NOMO-1 (cell line): ENCODE results near the gene PDIA6.
A peak's percentile ranks its signal among the peaks of the same experiment; 100 is the strongest.

Source experiments
- DNase-seq, 2 experiments: peaks; one replicate each; lab custom pipeline; 2025; ENCODE audit not compliant: unreplicated experiment in 2 of 2; lab: John Stamatoyannopoulos, UW

The PDIA6 gene

DNA sequence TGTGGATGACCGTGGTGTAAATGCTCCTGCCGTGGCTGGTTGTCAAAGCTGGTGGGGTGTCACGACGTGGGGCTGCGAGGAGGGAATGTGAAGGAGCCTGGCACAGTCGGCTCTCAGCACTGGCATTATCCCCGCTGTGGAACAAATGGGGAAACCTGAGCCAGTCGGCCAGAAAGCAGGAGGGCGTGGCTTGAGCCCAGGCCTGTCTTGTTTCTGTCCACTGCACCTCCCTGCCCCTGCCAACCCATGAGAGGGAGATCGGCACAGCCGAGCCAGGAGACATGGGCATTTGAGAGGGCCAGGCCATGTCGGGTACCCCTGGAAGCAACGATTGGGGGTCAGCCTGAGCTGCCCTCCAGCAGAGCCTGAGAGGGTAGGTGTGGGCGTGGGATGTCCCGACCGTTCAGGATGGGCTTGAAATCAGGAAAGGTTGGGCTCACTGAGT is 44.5 kb downstream of the PDIA6 start:
- DNase-seq = no peak

DNA sequence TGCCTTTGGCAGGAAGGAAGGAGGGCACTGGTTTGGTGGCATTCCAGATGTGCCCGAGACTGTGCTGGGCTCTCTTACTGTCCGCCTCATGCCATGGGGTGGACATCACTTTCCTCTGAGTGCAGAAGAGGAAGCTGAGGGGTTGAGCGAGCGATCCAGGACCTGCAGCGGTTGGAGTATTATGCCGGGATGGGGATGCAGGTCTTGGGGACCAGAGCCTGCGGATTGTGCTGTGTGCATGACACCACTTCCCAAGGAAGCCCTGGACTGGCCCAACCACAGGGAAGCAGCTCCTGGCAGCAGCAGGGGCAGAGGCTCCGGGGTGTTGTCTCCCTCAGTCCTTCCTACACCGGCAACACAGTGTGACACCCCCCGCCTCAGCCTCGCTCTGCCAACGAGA is 46.7 kb downstream of the PDIA6 start:
- no peak for DNase-seq

DNA sequence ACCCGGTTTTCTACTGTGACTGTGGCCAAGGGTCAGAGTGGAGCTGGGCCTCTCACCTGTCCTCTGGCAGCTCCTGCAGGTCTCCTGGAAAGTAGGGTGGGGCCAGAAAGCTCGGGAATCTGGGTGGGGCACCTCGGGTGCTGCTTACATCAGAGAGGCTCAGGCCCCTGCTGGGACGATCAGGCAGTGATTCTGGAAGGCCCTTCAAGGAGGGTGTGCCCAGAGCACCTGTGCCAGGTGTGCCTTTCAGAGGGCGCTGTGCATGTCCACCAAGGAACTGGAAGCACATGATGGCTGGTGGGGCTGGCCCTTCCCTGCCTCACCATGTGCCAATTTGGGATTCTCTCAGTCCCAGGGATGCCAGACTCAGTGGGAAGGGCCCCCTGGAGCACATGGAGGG is 47.1 kb downstream of the PDIA6 start:
- DNase-seq = no peak

GRCh38 chr2:10764896-10765295 is 47.7 kb downstream of the PDIA6 start:
- DNase-seq = no peak

DNA sequence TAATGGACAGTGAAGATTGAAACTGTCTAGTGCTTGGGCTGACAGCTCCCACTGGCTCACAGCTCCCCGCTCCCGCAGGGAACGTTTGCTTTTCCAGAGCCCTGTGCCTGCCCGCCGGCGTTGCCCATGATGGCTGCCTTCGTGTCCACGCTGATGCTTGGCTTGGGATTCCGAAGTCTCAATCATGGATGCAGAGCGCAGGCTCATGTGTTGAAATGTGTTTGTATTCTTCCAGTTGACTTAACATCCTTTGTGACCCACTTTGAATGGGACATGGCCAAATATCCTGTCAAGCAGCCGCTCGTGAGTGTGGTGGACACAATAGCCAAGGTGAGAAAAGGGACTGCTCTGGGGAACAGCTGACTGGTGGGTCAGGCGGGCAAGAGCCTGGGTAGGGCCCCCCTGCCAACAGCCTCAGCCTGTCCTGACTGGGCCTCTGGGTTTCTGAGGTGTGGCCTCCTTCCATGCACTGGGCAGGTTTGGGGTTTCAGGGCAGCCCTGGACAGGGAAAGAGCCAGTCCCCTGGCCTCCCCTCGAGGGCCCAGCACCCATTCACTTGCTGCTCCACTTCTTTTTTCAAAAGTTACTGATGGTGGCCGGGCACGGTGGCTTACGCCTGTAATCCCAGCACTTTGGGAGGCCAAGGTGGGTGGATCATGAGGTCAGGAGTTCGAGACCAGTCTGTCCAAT is 48.3 kb downstream of the PDIA6 start:
- no peak for DNase-seq

DNA sequence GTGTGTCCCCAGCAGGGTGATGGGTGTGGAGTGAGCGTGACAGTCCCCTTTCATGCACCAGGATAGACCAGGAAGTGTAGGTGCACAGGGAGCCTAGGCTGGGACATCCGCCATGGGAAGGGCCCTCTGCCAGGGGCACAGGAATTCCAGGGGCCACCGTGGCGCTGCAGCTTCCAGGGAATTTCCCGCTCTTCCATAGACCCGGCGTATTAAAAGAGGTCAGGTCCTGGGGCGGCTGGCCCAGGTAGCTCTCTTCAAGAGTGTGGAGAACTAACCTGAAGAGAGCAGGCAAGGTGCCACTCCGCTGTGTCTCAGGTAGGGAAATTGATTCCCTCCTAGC is 49.2 kb downstream of the PDIA6 start:
- no peak for DNase-seq

DNA sequence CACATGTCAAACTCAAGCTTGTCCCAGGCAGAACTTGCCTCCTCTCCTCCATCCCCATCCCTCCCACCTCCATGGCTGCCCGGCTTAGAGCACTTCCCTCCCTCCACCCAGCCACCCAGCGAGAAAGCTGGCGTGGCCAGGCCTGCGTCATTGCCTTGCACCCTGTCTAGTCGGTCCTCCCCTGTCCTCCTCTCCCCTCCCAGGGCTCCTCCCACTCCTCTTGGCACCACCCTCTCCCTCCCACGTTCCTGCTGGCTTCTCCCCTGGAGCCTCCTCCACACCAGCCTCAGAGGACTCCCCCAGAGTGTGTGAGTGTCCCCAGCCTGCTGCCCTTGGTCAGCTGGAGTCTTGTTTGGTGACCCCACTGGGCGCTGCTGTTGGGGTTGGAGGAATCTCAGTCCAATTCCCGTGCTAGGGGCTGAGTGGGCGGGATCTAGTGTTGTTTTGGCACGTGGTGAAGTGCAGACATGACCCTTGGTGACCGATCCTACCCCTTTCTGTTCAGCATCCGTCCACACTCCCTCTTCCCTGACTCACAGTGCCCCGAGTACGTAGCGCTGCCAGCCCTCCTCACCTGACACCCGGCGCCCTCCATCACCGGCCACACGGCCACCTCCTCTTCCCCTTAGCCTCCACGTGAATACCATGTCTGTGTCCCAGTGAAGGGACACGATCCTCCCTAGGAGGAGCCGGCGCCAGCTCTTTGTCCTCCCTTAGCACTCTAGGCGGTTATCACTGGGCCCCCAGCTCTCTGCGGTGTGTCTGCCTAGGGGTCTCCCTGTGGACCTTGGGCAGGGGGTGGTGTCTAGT is 49.7 kb downstream of the PDIA6 start:
- DNase-seq = no peak

GRCh38 chr2:10761591-10761990 is 51.0 kb downstream of the PDIA6 start:
- DNase-seq = no peak

- no peak for DNase-seq
Observed at GRCh38 chr2:10760794-10761504, 51.6 kb downstream of the PDIA6 start.

- DNase-seq = no peak
Observed at GRCh38 chr2:10759151-10759714, 53.4 kb downstream of the PDIA6 start.

DNA sequence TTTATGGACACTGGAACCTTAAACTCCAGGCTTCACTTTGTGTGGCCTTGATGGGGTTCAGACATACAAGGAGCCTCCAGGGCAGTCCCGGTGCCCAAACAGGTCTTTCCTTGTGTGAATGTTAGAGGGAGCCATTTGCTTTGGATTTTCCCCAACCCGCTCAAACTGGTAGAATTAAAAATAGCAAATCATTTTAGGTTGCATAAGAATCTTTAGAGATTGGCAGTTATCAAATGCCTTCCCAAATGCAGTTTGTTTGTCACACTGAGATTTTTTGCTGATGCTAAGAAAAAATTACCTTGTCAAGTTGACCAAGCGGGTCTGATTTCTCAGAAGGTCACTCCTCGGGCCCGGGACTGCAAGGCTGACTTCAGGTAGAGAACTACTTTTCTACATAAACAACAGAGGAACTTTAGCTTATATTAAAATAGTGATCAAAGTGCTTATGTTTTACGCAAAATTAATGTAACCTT is 54.7 kb downstream of the PDIA6 start:
- no peak for DNase-seq

DNA sequence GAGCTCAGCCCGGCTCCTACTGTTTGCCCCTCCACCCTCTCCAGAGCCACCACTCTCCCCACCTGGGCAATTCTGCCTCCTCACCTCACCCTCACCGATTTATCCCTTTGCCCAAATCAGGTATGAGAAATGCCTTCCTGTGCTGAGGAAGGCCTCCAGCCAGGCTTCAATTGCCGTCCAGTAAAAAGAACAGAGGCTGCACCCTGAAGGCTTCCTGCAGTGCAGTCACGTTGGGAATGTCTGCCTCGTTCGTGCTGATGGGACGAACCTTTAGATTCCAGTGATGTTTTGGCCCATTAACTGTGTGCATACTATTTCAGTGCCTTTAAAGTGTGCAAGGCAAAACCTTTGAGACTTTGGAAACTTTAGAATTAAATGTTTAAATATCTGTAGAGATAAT is 57.0 kb downstream of the PDIA6 start:
- no peak for DNase-seq

DNA sequence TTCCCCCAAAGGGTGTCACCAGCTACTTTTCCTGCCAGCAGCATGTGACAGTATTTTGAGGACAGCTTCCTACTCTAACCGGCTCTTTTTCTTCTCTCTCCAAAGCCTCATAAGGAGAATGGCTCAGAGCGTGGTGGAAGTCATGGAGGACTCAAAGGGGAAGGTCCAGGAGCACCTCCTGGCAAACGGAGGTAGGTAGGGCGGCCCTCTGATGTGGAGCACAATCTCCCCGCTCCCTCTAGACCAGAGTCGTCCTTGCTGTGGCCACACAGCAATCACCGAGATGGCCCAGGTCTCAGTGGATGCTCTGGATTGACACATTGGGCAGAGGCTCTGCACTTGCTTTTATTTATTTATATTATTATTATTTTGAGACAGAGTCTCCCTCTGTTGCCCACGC is 58.7 kb downstream of the PDIA6 start:
- no peak for DNase-seq

GRCh38 chr2:10753156-10753555 is 59.4 kb downstream of the PDIA6 start:
- DNase-seq = no peak

DNA sequence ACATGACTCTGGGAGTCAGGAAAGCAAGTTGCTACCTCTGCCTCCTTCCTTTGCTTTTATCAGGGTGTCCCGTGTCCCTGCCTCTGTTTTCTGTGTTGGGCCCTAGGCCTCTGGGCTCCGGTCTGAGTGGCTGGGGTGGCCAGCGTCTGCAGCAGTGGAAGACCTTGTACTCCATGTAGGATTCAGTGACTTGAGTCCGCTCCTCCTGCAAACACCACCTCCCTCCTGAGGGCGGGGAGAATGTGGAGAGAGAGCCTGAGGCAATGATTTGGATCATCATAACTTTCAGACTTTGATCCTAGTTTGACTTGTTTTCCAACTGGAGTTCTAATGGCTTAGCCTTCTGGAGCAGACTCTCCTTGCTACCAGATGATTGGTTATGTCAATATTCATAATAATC is 60.3 kb downstream of the PDIA6 start:
- DNase-seq = no peak

DNA sequence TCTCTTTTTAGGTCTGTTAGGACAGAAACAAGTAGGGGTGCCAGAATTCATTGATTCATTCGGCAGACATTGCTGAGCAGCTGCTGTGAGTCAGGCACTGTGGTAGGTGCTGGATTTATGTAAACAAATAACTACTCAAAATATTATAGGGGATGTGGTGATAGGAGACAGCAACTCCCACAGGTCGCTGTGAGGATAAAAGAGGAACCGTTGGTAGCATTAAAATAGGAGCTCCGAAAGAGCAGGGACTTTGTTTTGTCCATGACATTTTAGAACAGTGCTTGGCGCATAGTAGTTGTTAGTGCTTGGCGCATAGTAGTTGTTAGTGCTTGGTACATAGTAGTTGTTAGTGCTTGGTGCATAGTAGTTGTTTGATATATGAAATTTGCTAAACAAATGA is 62.0 kb downstream of the PDIA6 start:
- peak in 1 of 2 experiments; percentile 65 for DNase-seq

GRCh38 chr2:10742666-10743065 is 69.9 kb downstream of the PDIA6 start:
- DNase-seq = no peak

DNA sequence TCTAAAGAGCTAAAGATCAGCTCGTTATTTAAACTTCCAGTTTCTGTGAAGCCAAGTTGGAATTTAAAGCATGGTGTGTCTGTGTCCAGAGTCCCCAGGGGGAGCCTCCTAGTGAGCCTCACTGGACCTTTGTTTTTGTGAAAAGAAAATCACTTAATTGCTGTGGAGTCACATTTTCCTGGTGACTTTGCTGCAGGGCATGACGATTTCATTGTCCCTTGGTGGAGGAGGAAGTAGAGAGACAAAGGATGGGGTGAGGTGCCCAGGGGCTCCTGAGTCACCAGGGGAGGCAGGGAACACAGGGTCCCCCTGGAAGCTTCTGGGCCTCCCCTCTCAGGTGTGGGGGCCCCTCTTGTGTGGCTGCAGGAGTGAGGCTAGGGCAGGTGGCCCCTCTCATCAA is 71.4 kb downstream of the PDIA6 start:
- peak; percentile 18 to 29 for DNase-seq

GRCh38 chr2:10740226-10740625 is 72.4 kb downstream of the PDIA6 start:
- no peak for DNase-seq

- no peak for DNase-seq
Observed at GRCh38 chr2:10738192-10738591, 74.4 kb downstream of the PDIA6 start.

GRCh38 chr2:10733980-10734379 is 78.6 kb downstream of the PDIA6 start:
- no peak for DNase-seq
